Stimulated activated CD4-positive, alpha-beta T cell treated with anti-CD3 and anti-CD28 coated beads, Interleukin-4, amount 100 ng/mL, for 4 hours (primary cell): ENCODE data around the gene OR4F3.
"Not testable (repeated sequence)": the region's sequence is repeated elsewhere in the genome, so short reads cannot be mapped to it uniquely, and the experiment has no call there.

Experiments
- DNase-seq, 2 experiments: peaks; one replicate each; pipeline ENCODE4 v3.0.0-alpha.2; 2020

Gene OR4F3

GRCh38 chr5:181366968-181367367 is at the start of gene OR4F3:
Gene OR4F3, plus strand, starts transcription at chr5:181367268.
- DNase-seq, result not testable (repeated sequence)
